Panc1 (cell line): ENCODE data around the gene SIK2.

ENCODE experiments used
- POLR2AphosphoS5 ChIP-seq: IDR thresholded peaks from 2 replicates; pipeline ENCODE4 v1.6.1; 2012; ENCODE audit warnings: mild to moderate bottlenecking, low read depth, low read length, moderate library complexity
- TF ChIP-seq, protein P1 (sequence below), 2 experiments: IDR thresholded peaks; 2 replicates each; pipeline ENCODE4 v1.6.1; 2011 to 2012; ENCODE audit warnings: low read depth in 2 of 2, control low read depth in 1 of 2, low read length in 1 of 2, mild to moderate bottlenecking in 1 of 2, moderate library complexity in 1 of 2; ENCODE audit not compliant: insufficient read depth in 1 of 2
- TF ChIP-seq, protein P2 (sequence below): fragments of 450-650 bp; IDR thresholded peaks from 2 replicates; pipeline ENCODE4 v1.5.1; 2017; ENCODE audit warnings: mild to moderate bottlenecking

DNA sequence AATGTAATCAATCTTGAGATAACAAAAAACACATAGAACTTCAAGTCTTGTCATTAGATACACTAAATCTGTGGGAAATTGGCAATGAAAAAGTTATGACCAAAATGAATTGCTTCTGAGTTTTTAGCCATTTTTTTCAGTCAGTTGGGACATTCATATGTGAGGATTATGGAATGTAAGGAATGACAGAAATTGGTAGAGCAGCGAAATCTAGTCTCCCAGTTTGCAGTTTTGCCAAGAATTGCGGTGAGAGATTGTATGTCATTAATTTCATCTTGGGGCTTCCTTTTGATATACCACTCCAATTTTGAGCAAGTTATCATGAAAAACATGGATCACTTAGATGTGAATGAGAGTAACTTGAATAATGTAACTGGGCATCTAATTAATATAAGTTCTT is 49.9 kb downstream of the SIK2 start:
- TF ChIP-seq, protein P1, sequence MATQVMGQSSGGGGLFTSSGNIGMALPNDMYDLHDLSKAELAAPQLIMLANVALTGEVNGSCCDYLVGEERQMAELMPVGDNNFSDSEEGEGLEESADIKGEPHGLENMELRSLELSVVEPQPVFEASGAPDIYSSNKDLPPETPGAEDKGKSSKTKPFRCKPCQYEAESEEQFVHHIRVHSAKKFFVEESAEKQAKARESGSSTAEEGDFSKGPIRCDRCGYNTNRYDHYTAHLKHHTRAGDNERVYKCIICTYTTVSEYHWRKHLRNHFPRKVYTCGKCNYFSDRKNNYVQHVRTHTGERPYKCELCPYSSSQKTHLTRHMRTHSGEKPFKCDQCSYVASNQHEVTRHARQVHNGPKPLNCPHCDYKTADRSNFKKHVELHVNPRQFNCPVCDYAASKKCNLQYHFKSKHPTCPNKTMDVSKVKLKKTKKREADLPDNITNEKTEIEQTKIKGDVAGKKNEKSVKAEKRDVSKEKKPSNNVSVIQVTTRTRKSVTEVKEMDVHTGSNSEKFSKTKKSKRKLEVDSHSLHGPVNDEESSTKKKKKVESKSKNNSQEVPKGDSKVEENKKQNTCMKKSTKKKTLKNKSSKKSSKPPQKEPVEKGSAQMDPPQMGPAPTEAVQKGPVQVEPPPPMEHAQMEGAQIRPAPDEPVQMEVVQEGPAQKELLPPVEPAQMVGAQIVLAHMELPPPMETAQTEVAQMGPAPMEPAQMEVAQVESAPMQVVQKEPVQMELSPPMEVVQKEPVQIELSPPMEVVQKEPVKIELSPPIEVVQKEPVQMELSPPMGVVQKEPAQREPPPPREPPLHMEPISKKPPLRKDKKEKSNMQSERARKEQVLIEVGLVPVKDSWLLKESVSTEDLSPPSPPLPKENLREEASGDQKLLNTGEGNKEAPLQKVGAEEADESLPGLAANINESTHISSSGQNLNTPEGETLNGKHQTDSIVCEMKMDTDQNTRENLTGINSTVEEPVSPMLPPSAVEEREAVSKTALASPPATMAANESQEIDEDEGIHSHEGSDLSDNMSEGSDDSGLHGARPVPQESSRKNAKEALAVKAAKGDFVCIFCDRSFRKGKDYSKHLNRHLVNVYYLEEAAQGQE (IDR thresholded peaks at IDR 0.05; ENCODE audit: insufficient read depth in 1 of 2, low read depth in 2 of 2, low read length in 1 of 2) = no peak
- TF ChIP-seq, protein P2, sequence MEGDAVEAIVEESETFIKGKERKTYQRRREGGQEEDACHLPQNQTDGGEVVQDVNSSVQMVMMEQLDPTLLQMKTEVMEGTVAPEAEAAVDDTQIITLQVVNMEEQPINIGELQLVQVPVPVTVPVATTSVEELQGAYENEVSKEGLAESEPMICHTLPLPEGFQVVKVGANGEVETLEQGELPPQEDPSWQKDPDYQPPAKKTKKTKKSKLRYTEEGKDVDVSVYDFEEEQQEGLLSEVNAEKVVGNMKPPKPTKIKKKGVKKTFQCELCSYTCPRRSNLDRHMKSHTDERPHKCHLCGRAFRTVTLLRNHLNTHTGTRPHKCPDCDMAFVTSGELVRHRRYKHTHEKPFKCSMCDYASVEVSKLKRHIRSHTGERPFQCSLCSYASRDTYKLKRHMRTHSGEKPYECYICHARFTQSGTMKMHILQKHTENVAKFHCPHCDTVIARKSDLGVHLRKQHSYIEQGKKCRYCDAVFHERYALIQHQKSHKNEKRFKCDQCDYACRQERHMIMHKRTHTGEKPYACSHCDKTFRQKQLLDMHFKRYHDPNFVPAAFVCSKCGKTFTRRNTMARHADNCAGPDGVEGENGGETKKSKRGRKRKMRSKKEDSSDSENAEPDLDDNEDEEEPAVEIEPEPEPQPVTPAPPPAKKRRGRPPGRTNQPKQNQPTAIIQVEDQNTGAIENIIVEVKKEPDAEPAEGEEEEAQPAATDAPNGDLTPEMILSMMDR = no peak
- no peak for TF ChIP-seq POLR2AphosphoS5
